ENCODE measurements around the gene PPP1R14B.

PPP1R14B gene

GRCh38 chr11:64223001-64223651 lies 23.6 kb downstream of the PPP1R14B start:
- H3K4me3 ChIP-seq (replicated peaks; ENCODE audit: low read depth, low read length), result no peak overlapping the region
- DNase-seq (ENCODE audit: low read depth), result no peak
- no peak for TF ChIP-seq CTCF (IDR thresholded peaks at IDR 0.05; ENCODE audit: low read length, missing control alignments)

GRCh38 chr11:64222651-64223000 lies 24.1 kb downstream of the PPP1R14B start:
- no peak overlapping the region for H3K4me3 ChIP-seq (replicated peaks; ENCODE audit: low read depth, low read length)
- TF ChIP-seq CTCF (IDR thresholded peaks at IDR 0.05; ENCODE audit: low read length, missing control alignments), result no peak
- no peak for DNase-seq (ENCODE audit: low read depth)

GRCh38 chr11:64220798-64221197 lies 25.9 kb downstream of the PPP1R14B start:
- DNase-seq (ENCODE audit: low read depth), result no peak
- H3K4me3 ChIP-seq (replicated peaks; ENCODE audit: low read depth, low read length), result no peak overlapping the region
- TF ChIP-seq CTCF (IDR thresholded peaks at IDR 0.05; ENCODE audit: low read length, missing control alignments), result no peak

- H3K4me3 ChIP-seq (replicated peaks; ENCODE audit: low read depth, low read length), result no peak overlapping the region
- no peak for TF ChIP-seq CTCF (IDR thresholded peaks at IDR 0.05; ENCODE audit: low read length, missing control alignments)
- DNase-seq (ENCODE audit: low read depth), result no peak
These were observed 26.5 kb downstream of the PPP1R14B start for GRCh38 chr11:64220271-64220670.

- DNase-seq (ENCODE audit: low read depth), result no peak
- TF ChIP-seq CTCF (IDR thresholded peaks at IDR 0.05; ENCODE audit: low read length, missing control alignments), result no peak
- H3K4me3 ChIP-seq (replicated peaks; ENCODE audit: low read depth, low read length), result no peak overlapping the region
These were observed 27.0 kb downstream of the PPP1R14B start for GRCh38 chr11:64219755-64220154.

- TF ChIP-seq CTCF (IDR thresholded peaks at IDR 0.05; ENCODE audit: low read length, missing control alignments), result no peak
- DNase-seq (ENCODE audit: low read depth), result no peak
- no peak overlapping the region for H3K4me3 ChIP-seq (replicated peaks; ENCODE audit: low read depth, low read length)
These were observed 27.4 kb downstream of the PPP1R14B start for GRCh38 chr11:64219354-64219684.

GRCh38 chr11:64218628-64219353 lies 28.0 kb downstream of the PPP1R14B start:
- TF ChIP-seq CTCF (IDR thresholded peaks at IDR 0.05; ENCODE audit: low read length, missing control alignments), result no peak
- no peak overlapping the region for H3K4me3 ChIP-seq (replicated peaks; ENCODE audit: low read depth, low read length)
- no peak for DNase-seq (ENCODE audit: low read depth)
